NOMO-1 treated with dmso at 0.1 percent for 144 hours (cell line): Measurements from ENCODE around the gene QTRT2.

ENCODE experiments used
- DNase-seq: peaks from one replicate; lab custom pipeline; 2025; ENCODE audit not compliant: unreplicated experiment; lab: John Stamatoyannopoulos, UW

The QTRT2 gene

DNA sequence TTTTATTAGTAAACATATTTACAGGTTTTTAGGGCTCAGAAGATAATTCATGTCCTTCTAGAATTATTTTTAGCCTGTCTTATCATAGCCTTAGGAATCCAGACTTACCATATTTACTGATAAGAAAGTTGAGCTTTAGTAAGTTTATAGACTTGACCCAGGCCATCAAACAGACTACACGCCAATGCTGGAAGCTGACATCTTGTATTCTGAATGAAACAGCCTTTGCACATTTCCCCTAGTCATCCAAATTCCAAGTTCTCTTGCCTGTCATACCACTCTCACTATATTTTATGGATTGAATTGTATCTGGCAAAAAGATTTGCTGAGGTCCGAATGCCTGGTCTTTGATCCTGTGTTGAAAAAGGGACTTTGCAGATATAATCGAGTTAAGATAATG lies 63.7 kb downstream of the QTRT2 start:
- DNase-seq = no peak

- no peak for DNase-seq
Observed at GRCh38 chr3:114122027-114122709, 65.6 kb downstream of the QTRT2 start.

DNA sequence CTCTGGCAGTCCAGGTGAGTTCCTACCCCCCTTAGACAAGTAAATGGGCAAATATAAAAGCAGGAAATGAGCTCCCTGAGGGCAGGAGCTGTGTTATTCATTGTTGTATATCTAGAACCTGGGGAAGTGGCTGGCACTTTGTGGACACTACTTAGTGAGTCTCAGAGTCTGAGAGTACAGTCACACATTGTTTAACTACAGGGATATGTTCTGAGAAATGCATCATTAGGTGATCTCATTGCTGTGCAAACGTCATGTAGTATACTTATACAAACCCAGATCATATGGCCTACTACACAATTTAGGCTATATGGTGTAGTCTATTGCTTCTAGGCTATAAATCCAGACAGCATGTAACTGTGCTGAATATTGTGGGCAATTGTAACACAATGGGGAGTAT lies 69.9 kb downstream of the QTRT2 start:
- DNase-seq = no peak

GRCh38 chr3:114127517-114127916 lies 71.0 kb downstream of the QTRT2 start:
- no peak for DNase-seq

DNA sequence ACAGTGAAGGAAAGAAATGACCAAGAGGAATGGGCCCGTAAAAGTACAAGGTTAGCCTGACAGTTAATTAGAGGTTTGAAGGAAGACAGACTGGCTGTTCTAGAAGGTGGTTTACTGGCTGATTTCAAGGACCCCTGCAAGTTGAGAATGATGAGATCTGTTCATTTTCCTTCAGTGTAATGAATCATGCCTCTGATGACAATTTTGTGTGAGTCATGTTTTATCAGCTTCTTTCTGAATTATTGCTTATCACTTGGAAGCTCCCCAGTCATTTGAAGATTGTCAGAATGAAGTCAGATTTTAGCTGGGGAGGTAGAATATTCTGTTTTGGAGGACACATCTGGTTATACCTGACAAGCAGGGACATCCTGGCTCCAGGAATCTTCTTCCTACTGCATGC lies 71.7 kb downstream of the QTRT2 start:
- no peak for DNase-seq

DNA sequence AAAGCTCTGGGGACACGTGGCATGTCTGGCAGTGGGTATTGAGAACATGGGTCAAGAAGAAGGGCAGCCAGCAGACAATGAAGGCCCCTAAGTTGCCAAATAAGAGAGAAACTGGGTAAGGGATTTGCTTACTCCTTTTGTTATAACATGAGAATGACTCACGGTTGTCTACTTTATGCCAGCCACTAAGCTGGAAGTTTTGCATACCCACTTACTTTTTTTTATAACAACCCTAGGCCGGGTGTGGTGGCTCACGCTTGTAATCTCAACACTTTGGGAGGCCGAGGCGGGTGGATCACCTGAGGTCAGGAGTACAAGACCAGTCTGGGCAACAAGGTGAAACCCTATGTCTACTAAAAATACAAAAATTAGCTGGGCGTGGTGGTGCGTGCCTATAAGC lies 72.3 kb downstream of the QTRT2 start:
- DNase-seq = no peak

- DNase-seq = no peak
Observed at GRCh38 chr3:114132500-114132899, 76.0 kb downstream of the QTRT2 start.

DNA sequence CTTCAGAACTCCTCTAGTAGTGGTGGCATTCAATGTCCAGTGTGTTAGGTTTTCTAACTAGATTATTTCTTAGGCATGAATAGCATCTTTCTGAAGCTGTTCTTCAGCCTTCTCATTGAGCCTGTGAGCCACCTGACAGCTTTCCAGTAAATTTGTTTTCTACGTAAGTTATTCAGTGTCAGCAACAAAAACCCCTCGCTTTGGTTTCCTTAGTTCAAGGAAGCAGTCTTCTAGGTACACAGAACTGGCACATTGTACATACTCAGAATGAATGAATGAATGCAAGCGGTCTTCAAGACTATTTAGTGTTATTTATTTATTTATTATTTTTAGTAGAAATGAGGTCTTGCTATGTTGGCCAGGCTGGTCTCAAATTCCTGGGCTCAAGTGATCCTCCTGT lies 77.4 kb downstream of the QTRT2 start:
- no peak for DNase-seq
